OCI-LY7 (cell line): ENCODE data around the gene VTI1A. TPM values are rescaled to one million over a fixed set of nuclear protein-coding genes. Genes with fewer than 3 reads are reported as not detected.

Experiments used
- BruUV-seq: library from RNA; stranded (reverse); fragments of 400-500 nt; replicated peaks from 2 replicates; lab custom pipeline; 2021; lab: Mats Ljungman, UMichigan
- CTCF ChIA-PET: fragments of 300-600 bp; sonication (Branson Sonifier 250); formaldehyde crosslinking; loops from one replicate; lab custom pipeline; 2022; ENCODE audit warnings: antibody characterized with exemption; ENCODE audit not compliant: unreplicated experiment; lab: Charles Lee
- POLR2A ChIA-PET: fragments of 300-600 bp; sonication (Branson Sonifier 250); formaldehyde crosslinking; loops from one replicate; lab custom pipeline; 2022; ENCODE audit warnings: antibody characterized with exemption; lab: Charles Lee
- DNase-seq: peaks from one replicate; pipeline ENCODE4 v3.0.0-alpha.2; 2015; ENCODE audit warnings: low spot score
- H2AFZ ChIP-seq: fragments of 200-600 bp; sonication (generic), shearing (Covaris generic); 2 replicates; pipeline ENCODE4 v1.6.1; 2014; ENCODE audit warnings: mild to moderate bottlenecking, antibody characterized with exemption, low read length, moderate library complexity
- H3K27ac ChIP-seq: fragments of 200-600 bp; sonication (generic); 2 replicates; pipeline ENCODE4 v1.5.1; 2014; ENCODE audit warnings: mixed run types, low read depth, mild to moderate bottlenecking, moderate library complexity, low read length, inconsistent platforms; ENCODE audit not compliant: poor library complexity, severe bottlenecking
- H3K36me3 ChIP-seq: fragments of 200-600 bp; sonication (generic); 2 replicates; pipeline ENCODE4 v1.6.1; 2014; ENCODE audit warnings: mild to moderate bottlenecking, antibody characterized with exemption, low read length, moderate library complexity, mixed read lengths; ENCODE audit not compliant: insufficient read depth
- H3K4me1 ChIP-seq: fragments of 200-600 bp; sonication (generic); 2 replicates; pipeline ENCODE4 v1.5.1; 2014; ENCODE audit warnings: mild to moderate bottlenecking, low read length; ENCODE audit not compliant: insufficient read depth, poor library complexity, severe bottlenecking
- H3K4me2 ChIP-seq: fragments of 200-600 bp; sonication (generic); 2 replicates; pipeline ENCODE4 v1.6.1; 2014; ENCODE audit warnings: mild to moderate bottlenecking, low read length
- H3K4me3 ChIP-seq: fragments of 200-600 bp; sonication (generic); 2 replicates; pipeline ENCODE4 v1.5.1; 2014; ENCODE audit warnings: mild to moderate bottlenecking, low read depth, low read length; ENCODE audit not compliant: poor library complexity, severe bottlenecking
- H3K79me2 ChIP-seq: fragments of 200-600 bp; sonication (generic); 2 replicates; pipeline ENCODE4 v1.6.1; 2016; ENCODE audit warnings: low read depth, mild to moderate bottlenecking, low read length, moderate library complexity, mixed read lengths; ENCODE audit not compliant: insufficient read depth
- H3K9me2 ChIP-seq: fragments of 200-600 bp; sonication (generic); 2 replicates; pipeline ENCODE4 v1.6.1; 2016; ENCODE audit warnings: mild to moderate bottlenecking, low read length, mixed read lengths; ENCODE audit not compliant: insufficient read depth
- H3K9me3 ChIP-seq: fragments of 200-600 bp; sonication (generic); 2 replicates; pipeline ENCODE4 v1.6.1; 2014; ENCODE audit warnings: mild to moderate bottlenecking, mixed run types, low read length, mixed read lengths
- H4K20me1 ChIP-seq: fragments of 200-600 bp; sonication (generic); 2 replicates; pipeline ENCODE4 v1.6.1; 2014; ENCODE audit warnings: mild to moderate bottlenecking, antibody characterized with exemption, low read length, moderate library complexity, mixed read lengths; ENCODE audit not compliant: insufficient read depth
- CTCF ChIP-seq: fragments of 200-600 bp; sonication (generic); conservative IDR thresholded peaks from 2 replicates; pipeline ENCODE4 v1.5.1; 2014; ENCODE audit warnings: mild to moderate bottlenecking, antibody characterized with exemption, low read length, moderate library complexity, mixed read lengths
- EZH2phosphoT487 ChIP-seq: fragments of 200-600 bp; sonication (generic); IDR thresholded peaks from 2 replicates; pipeline ENCODE4 v1.6.1; 2018; ENCODE audit warnings: low read depth, borderline replicate concordance, mild to moderate bottlenecking, mixed run types, antibody characterized with exemption, low read length, moderate library complexity, mixed read lengths
- intact Hi-C: fragments of 100-400 bp; cut with micrococcal nuclease; formaldehyde crosslinking; loops from one replicate; pipeline ENCODE4 v1.10.0; 2022; ENCODE audit not compliant: unreplicated experiment
- total RNA-seq, 2 experiments: library from RNA; depleted of rRNA in 1 of 2; stranded (reverse); fragments of >200 nt in 1 of 2; shearing (Covaris generic) in 1 of 2; gene quantifications; 2 replicates each; pipeline ENCODE4 v1.2.3, GENCODE V29; 2014 to 2022

The VTI1A gene
- total RNA-seq, 2 experiments from 2014 or later, result 39.4 to 45.2 TPM

- Histone ChIP-seq H4K20me1 (peaks cover 4% of the 10 kb centered on the region; the same call in 1 of the 2 replicates), H3K4me1 (no peaks in the 10 kb centered on the region), H3K9me2 (no peaks in the 10 kb centered on the region), H3K79me2 (no peaks in the 10 kb centered on the region), H3K4me2 (no peak overlapping the region), H2AFZ (no peak overlapping the region), H3K36me3 (peaks cover 90% of the 10 kb centered on the region), H3K4me3 (no peak overlapping the region), H3K9me3 (no peaks in the 10 kb centered on the region), H3K27ac (no peak overlapping the region)
- no TSS peak for BruUV-seq
- TF ChIP-seq EZH2phosphoT487 (no peak), CTCF (no peak)
- POLR2A ChIA-PET, result interaction anchor here (0.7 to 1.3 kb wide), 2 partner anchors 47 to 58 kb away, joined by 3 to 5 read pairs; no protein-coding TSS in a partner anchor
- DNase-seq, result no peak
- intact Hi-C loops, result no loop called here
- CTCF ChIA-PET, result no interaction called here
Measured at GRCh38 chr10:112433136-112433535, 13.9 kb upstream of the VTI1A start.

GRCh38 chr10:112434988-112435619 is 11.9 kb upstream of the VTI1A start:
- Histone ChIP-seq H3K9me2 (no peaks in the 10 kb centered on the region), H3K9me3 (no peaks in the 10 kb centered on the region), H3K4me3 (no peak overlapping the region), H3K4me1 (no peaks in the 10 kb centered on the region), H3K4me2 (no peak overlapping the region), H2AFZ (no peak overlapping the region), H3K36me3 (peaks cover 83% of the 10 kb centered on the region), H4K20me1 (peaks cover 4% of the 10 kb centered on the region; the same call in 1 of the 2 replicates), H3K79me2 (no peaks in the 10 kb centered on the region), H3K27ac (no peak overlapping the region)
- intact Hi-C loops, result loop anchor here (2.0 kb wide), 1 partner anchor 120 kb away; no protein-coding TSS in a partner anchor
- CTCF ChIA-PET, result interaction anchor here (0.8 kb wide), 1 partner anchor 8 kb away, joined by 3 read pairs; no protein-coding TSS in a partner anchor
- POLR2A ChIA-PET, result interaction anchor here (0.7 to 1.5 kb wide), 5 partner anchors 10 to 294 kb away, joined by 3 to 8 read pairs (median 4); partner anchors contain the start of gene ZDHHC6
- BruUV-seq, result no TSS peak
- peak; percentile 45 for DNase-seq
- TF ChIP-seq EZH2phosphoT487 (no peak), CTCF (peak; percentile 80)

GRCh38 chr10:112438356-112438755 is 8.7 kb upstream of the VTI1A start:
- Histone ChIP-seq H3K9me2 (no peaks in the 10 kb centered on the region), H3K9me3 (no peaks in the 10 kb centered on the region), H3K27ac (no peak overlapping the region), H3K36me3 (peaks cover 82% of the 10 kb centered on the region), H3K4me1 (peaks cover 6% of the 10 kb centered on the region), H3K4me2 (no peak overlapping the region), H2AFZ (no peak overlapping the region), H3K79me2 (no peaks in the 10 kb centered on the region), H4K20me1 (peaks cover 4% of the 10 kb centered on the region; the same call in 1 of the 2 replicates), H3K4me3 (no peak overlapping the region)
- no peak for TF ChIP-seq CTCF
- BruUV-seq, result no TSS peak
- no peak for DNase-seq
- CTCF ChIA-PET, result no interaction called here
- intact Hi-C loops, result no loop called here
- POLR2A ChIA-PET, result interaction anchor here (1.0 kb wide), 1 partner anchor 13 kb away, joined by 3 read pairs; no protein-coding TSS in a partner anchor
